ENCODE data around the gene ZCCHC9.
A peak's percentile ranks its signal among the peaks of the same experiment; 100 is the strongest.
"Not testable (repeated sequence)": the region's sequence is repeated elsewhere in the genome, so short reads cannot be mapped to it uniquely, and the experiment has no call there.

Gene ZCCHC9, protein sequence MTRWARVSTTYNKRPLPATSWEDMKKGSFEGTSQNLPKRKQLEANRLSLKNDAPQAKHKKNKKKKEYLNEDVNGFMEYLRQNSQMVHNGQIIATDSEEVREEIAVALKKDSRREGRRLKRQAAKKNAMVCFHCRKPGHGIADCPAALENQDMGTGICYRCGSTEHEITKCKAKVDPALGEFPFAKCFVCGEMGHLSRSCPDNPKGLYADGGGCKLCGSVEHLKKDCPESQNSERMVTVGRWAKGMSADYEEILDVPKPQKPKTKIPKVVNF

DNA sequence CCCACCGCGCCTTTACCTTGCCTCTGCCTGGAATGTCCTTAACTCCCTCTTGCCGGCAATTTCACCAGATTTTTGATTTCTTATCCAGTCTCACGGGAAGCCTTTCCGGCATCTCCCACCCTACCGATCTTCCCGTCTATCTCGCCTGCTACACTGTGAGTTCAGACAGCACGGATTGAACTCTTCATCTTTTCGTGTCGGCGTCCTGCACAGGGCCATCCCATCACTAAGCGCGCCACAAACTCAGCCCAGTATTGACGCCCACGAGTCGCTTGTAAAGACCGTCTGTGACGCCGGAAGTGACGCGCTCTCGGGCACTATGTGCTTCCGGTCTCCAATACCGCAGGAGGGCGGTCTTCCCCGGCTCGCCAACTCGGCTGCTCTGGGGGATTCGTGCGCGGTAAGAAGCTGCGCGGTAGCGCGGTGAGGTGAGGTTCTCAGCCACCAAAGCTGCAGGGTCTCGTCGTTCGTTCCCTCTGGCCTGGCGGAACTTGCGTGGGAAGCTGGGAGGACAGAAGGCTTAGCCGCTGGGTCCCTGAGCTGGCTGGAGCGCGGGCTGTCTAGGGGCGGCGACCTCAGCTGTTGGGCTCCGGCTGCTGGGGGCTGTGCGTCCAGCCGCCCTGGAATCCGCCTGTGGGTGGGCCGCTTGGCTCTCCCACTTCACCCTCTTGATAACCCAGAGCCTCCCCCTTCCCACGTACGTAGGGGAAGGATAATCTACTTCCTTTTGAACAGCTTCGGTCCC is at the start of gene ZCCHC9:
Gene ZCCHC9 (plus strand): TSS at position 317 of the 745 bp plus-strand sequence. CDS start 3,171 bp downstream, outside the sequence.
- DNase-seq: peak; percentile 86 to 94

DNA sequence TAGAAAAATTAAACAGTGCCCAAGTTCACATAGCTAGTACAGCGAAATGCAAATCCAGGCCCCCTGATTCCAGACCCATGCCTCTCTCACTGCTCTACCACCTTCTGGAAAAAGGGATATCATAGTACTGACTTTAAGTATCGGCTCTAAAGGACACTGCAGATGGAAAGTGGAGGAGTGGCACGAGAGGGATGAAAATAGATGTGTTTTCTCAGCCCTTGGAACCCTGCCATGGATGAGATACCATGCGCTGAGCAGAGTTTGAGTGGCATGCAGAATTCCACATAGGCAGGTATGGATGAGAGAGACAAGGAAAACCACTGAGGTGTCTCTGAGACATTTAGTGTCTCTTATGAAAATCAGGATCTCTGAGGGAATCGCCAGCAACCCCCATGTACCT is 49.5 kb upstream of the ZCCHC9 start:
- no peak for DNase-seq

DNA sequence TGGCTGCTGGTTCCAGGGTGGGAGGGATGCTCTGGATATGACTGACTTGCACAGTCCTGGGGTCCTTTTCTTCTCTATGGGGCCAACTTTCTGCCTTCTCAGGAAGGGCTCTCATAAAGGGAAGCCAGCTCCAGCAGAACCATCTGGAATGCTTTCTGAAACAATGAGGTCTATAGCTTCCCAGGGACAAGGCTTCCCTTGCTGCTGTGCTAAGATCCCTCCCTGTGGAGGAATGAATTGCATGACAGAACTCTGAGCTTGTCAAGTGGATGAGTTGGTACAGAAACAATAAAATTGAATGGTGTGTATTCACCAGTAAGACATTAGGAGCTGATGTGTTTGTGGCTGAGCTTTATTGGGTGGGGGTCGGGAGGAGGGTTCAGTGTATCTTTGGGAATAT is 48.5 kb upstream of the ZCCHC9 start:
- DNase-seq: no peak

DNA sequence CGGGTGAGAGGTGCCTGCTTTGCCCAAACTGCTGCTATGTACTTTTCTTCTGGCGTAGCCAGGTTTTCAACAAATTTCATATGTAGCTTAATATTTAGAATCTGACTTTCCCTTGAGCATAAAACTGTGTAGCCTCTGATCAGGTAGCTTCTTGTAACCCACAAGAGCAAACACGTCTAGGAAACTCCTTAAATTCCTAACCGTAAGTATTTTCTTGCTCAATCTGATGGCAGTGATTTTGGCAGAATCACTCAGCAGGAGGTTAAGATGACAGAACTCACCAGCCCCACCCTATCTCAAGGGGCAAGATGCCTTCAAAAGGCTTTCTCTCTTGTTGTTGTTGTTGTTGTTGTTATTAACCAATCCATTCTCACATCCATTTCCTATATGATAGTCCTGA is 47.5 kb upstream of the ZCCHC9 start:
- DNase-seq: no peak

DNA sequence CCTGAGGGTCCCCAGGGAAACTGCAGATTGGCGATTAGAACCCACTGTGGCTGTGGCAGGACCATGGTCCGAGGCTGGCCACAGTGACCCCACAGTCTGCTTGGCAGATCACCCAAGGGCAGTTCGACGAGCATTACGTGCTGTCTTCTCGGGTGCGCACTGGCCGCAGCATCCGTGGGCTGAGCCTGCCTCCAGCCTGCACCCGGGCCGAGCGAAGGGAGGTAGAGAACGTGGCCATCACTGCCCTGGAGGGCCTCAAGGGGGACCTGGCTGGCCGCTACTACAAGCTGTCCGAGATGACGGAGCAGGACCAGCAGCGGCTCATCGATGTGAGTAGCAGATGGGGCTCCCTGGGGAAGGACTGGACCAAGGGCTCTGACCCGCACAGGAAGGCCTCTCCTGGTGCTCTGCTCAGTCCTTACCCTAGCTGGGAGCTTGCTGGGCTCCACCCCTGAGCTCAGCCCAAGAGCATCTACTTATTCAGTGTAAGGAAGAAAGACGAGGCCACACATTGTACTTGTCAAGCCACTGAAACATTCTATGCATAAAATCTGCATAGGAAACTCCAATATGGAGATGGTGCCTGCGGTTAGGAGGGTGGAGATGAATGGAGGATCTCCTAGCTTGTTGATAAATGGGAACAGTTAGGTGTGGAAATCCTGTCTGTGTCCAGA is 46.4 kb upstream of the ZCCHC9 start:
- DNase-seq: no peak

DNA sequence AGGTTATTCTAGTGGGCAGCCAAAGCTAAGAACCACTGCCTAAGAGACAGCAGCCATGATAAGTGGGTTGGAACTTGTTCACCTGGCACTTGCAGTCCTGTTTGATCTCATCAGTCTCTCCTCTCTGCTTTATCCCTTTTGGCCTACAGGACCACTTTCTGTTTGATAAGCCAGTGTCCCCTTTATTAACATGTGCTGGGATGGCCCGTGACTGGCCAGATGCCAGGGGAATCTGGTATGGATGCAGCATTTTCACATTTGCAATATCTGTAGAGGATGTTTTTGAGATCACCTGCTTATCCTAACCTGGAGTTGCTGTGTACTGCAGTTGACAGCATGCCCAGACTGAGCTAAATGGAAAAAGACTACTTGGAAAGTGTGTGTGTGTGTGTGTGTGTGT is 44.6 kb upstream of the ZCCHC9 start:
- DNase-seq: no peak

DNA sequence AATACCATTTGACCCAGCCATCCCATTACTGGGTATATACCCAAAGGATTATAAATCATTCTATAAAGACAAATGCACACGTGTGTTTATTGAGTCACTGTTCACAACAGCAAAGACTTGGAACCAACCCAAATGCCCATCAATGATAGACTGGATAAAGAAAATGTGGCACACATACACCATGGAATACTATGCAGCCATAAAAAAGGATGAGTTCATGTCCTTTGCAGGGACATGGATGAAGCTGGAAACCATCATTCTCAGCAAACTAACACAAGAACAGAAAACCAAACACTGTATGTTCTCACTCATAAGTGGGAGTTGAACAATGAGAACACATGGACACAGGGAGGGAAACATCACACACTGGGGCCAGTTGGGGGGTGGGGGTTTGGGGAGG is 38.6 kb upstream of the ZCCHC9 start:
- not testable (repeated sequence) for DNase-seq

DNA sequence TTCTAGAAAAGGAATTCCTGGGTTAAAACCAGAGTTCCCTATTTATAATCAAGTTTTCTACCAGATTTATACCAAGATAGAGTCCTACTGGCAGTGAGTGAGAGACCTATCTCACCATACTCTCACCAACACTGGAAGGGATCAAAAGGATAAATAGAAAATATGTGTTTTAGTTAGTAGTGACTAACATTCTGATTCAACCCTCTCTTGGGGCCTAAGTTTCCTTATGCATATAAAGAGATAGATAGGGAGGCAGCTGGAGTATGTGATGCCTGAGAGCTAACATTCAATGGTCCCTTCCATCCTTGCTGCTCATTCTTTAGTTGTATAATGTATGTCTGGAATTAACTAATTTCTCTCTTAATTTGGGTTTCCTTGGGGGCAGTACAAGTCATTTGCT is 36.3 kb upstream of the ZCCHC9 start:
- DNase-seq: no peak

DNA sequence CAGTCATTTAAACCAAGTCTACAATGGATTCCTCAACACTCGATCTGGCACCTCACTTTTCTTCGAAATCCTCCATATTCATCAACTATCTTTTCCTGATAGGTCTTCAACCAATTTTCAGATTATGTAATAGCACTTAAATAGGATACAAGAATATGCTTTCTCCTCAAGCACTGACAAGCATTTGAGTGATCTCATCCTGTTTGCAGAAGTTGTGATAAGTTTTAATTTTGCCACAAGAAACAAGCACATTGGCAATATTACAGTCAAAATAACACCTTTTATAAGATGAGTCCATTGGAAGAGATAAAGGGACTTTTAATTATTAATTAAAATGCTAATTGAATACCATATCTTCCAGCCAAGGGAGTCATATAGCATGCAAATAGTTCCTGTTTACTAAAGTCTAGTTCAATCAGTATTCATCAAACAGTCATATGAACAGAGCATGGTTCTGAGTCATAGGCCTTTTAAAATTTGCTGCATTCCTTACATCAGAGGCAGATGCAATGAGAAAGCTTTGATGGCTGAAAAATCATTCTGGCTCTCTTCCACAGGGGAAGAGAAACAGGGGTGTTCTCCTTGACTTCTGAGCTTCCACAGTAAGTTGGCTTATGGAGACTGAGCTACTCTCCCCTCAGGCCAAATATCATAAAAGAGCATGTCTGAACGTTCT is 32.7 kb upstream of the ZCCHC9 start:
- peak in 1 of 2 experiments; percentile 28 for DNase-seq

DNA sequence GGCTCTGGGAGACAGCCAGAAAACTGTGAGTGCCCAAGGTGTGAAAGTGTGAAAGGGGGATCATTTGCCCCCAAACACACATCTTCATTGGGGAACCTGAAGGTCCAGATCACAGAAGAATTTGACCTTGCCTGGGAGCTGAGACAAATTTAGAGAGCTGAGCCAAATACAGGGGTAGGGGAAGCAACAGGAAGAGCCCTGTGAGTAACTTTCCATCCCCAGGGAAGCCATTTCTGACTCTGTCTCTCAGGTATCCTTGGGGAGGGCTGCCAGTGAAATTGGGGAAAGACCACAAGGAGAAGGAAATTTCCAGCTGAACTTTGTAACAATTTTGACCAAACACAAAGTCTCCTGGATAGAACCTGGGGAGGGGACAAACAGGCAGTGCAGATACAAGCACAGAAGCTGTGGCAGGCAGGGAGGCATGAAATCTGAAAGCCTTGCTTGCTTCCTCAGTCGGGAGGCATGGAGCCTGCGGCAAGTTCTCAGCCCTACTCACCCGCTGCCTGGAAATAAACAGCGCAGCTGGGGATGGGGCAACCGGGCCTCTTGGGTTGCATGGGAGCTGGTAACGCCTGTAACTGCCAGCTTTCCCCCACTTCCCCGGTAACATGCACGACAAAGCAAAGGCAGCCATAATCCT is 31.5 kb upstream of the ZCCHC9 start:
- no peak for DNase-seq

DNA sequence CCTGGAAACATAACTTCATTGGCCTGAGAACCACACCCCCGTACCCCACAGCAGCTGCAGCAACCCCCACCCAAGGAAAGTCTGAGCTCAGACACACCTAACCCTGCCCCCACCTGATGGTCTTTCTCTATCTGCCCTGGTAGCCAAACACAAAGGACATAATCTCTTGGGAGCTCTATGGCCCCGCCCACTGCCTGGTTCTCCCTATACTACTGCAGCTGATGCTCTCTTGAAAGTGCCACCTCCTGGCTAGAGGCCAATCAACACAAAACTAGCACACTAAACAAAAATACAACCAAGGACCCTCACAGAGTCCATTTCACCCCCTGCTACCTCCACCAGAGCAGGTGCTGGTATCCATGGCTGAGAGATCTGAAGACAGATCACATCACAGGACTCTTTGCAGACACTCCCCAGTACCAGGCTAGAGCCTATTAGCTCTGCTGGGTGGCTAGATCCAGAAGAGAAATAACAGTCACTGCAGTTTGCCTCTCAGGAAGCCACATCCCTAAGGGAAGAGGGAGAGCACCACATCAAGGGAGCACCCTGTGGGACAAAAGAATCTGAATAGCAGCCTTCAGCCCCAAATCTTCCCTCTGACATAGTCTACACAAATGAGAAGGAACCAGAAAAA is 30.9 kb upstream of the ZCCHC9 start:
- DNase-seq: not testable (repeated sequence)

DNA sequence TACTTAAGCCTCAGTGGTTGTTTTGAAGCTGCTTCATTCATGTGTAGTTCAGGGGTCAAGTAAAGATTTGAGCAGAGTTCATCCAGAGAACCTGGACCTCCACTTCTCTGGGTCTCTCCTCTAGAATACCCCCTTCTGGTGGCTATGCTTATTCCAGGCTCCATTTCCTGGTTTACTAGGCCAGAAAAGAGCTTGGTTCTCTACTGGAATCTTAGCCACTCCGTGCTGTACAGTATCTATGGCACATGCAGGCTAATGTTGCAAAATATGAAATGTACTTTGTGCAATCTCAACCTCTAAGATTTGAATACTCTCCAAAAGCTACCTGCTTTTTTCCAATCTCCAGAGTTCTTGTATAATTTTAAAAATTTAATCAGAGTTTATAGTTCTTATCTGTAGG is 17.4 kb upstream of the ZCCHC9 start:
- no peak for DNase-seq

DNA sequence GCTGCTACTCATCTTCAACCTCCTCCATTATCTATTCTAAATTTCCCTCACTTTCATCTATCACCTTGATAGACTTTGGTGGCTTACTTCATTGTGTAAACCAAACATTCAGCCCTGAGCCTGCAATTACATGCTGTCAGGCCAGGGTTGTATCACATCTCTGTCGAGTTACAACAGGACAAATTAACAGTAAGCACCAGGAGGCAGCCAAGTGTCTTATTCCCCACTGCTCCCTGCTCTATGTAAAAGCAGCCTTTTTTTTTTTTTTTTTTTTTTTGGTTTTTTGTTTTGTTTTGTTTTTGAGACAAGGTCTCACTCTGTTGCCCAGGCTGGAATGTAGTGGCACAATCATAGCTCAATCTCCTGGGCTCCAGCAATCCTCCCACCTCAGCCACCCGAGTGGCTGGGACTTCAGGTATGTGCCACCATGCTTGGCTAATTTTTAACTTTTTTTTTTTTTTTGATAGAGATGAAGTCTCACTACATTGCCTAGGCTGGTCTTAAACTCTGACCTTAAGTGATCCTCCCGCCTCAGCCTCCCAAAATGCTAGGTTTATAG is 15.2 kb upstream of the ZCCHC9 start:
- DNase-seq: no peak

DNA sequence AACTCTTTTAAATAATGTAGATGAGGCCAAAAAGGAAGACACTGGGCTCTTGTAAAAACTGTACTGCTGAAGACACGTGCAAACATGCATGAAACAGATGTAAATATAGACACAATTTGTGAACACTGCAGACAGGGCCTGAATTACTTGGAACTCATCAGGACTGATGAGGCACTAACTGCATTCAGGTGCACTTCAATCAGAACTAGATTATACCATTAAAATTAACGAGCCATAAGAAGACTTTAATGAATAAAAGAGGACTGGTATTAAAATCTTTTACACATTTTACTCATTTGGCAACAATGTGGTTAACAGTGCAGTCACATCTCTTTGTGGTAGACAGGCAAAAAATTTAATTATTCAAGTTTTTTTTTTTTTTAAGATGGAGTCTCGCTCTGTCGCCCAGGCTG is 13.4 kb upstream of the ZCCHC9 start:
- no peak for DNase-seq

DNA sequence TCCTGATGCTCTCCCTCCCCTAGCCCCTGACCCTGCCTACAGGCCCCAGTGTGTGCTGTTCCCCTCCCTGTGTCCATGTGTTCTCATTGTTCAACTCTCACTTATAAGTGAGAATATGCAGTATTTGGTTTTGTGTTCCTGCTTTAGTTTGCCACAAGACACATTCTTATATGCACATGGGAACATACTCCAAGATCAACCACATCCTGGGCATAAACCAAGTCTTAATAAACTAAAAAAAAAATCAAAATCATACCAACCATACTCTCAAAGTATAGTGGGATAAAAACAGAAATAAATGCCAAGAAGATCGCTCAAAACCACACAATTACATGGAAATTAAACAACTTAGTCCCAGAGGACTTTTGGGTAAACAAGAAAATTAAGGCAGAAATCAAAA is 11.2 kb upstream of the ZCCHC9 start:
- no peak for DNase-seq

DNA sequence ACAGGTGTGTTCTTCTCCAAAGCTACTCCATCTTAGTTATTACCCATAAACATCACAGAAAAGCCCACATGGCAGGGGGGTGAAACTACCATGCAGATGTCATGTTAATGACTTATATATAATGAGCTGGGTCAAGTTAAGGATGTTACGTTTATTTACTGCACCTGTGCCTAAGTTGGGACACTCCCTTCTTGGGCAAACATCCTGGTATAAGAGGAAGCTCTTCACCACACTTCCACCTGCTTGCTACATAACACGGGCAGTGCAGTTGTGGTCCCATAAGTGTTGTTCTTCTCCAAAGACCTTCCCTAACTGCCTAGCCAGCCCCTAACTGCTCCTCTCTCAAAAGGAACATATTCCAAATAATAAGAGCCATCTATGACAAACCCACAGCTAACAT is 9.3 kb upstream of the ZCCHC9 start:
- DNase-seq: no peak

DNA sequence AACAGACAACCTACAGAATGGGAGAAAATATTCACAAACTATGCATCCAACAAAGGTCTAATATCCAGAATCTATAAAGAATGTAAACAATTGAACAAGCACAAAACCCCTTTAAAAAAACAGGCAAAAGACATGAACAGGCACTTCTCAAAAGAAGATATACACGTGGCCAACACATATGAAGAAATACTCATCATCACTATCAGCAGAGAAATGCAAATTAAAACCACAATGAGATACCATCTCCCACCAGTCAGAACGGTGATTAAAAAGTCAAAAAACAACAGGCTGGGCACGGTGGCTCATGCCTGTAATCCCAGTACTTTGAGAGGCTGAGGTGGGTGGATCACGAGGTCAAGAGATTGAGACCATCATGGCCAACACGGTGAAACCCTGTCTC is 7.4 kb upstream of the ZCCHC9 start:
- DNase-seq: not testable (repeated sequence)

DNA sequence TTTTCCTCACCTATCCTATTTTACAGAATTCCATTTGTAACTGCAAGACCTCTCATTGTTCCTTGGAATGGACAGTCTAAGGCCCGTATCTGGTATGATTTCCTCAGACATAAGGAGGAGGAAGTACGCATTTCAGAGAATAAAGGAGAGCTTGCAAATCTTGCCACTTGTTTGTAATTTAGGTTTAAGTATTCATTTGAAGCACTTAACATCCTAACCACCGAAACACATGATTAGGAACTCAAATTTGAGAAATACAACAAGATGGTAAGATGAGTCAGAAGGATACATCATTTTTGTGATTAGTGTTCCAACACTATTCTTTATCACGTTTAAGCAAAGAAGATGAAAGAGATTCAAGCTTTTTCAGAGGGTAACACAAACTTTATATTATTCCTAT is 3.9 kb upstream of the ZCCHC9 start:
- DNase-seq: no peak

DNA sequence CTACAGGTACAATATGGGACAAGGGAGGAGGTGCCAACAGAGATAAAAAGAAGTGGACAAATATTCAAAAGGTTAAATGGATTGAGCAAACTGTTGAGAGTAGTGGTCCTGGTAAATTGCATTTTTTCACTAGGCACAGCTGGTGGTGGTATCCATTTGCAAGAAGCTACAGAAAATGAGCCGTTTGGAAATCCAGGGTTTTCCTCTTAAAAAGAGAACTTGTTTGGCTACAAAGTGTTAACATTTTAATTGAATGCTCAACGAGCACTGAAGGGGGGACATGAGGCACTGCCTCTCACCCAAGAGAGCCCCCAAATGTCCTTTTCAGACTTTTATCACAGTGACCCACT is 491 bp upstream of the ZCCHC9 start:
- DNase-seq: no peak

DNA sequence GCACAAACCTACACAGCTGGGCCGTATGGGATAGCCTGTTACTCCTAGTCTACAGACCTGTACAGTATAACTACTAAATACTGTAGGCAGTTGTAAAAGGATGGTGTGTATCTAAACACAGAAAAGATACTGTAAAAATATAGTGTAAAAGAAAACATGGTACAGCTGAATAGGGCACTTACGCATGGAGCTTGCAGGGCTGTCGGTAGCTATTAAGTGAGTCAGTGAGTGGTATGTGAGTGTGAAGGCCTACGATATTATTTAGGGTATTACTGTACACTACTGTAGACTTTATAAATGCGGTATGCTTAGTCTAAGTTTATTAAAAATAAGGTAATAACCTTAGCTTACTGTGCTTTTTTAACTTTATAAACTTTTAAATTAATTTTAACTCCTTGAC is 1.2 kb downstream of the ZCCHC9 start:
- DNase-seq: no peak

DNA sequence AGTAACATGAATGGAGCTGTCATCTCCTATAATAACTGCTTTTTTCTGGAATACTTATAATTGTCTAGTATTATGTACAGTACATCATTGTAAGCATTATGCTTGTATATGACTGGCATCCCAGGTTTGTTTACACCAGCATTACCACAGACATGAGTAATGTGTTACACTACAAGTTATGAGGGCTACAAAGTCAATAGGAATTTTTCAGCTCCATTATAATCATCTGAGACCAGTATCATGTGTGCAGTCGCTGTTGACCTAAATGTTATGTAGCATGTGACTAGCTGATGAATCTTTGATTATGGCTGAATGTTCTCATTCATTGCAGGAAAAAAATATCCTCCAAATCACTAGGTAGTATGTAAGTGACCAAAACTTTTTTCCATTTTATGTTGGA is 2.2 kb downstream of the ZCCHC9 start:
- no peak for DNase-seq

DNA sequence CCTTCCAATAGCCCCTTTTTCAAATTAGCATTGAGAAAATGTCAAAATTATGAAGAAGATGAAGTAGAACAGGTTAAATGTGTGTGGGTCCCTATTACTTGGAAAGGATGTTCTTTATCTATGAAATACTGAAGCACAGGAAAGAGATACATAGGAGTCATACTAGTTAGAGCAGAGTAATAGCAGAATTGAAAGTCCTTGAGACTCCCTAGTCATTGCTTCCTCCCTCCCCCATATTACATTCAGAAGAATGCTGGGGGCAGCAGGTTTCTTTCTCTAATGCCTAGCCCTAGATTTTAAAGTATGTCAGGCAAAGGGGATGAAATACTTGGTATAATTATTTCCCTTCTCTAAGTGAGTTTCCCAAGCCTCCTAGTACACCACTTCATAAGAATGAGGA is 4.4 kb downstream of the ZCCHC9 start:
- DNase-seq: no peak

Data from NCI-H446 (cell line).